CD14-positive monocyte (primary cell): ENCODE measurements around the gene PKP4. TPM values are rescaled to one million over a fixed set of nuclear protein-coding genes. Genes with fewer than 3 reads are reported as not detected.

Source experiments
- DNase-seq, 3 donors: peaks; one replicate each; pipeline ENCODE4 v3.0.0-alpha.2; 2011 to 2022
- H2AFZ ChIP-seq: 2 replicates; pipeline ENCODE4 v1.6.0; 2012; ENCODE audit warnings: mild to moderate bottlenecking, low read depth, low read length, inconsistent platforms; ENCODE audit not compliant: insufficient read depth, poor library complexity, severe bottlenecking
- H3K27ac ChIP-seq, 2 donors: 1 replicate in 1 of 2; 2 replicates in 1 of 2; pipeline ENCODE4 v1.5.1; 2012 to 2013; ENCODE audit warnings: low read length in 2 of 2, control low read depth in 1 of 2, inconsistent platforms in 1 of 2, low read depth in 1 of 2, mild to moderate bottlenecking in 1 of 2
- H3K27me3 ChIP-seq, 2 donors: one replicate each; pipeline versions ENCODE4 v1.6.0 to v1.6.1; 2011 to 2013; ENCODE audit warnings: low read length in 2 of 2; ENCODE audit not compliant: control insufficient read depth in 2 of 2, insufficient read depth in 2 of 2
- H3K36me3 ChIP-seq, 2 donors: replicated peaks in 1 of 2; 1 replicate in 1 of 2; 2 replicates in 1 of 2; pipeline versions ENCODE4 v1.5.1 to v1.6.1; 2012 to 2013; ENCODE audit warnings: low read length in 2 of 2, control low read depth in 1 of 2, inconsistent platforms in 1 of 2, mild to moderate bottlenecking in 1 of 2; ENCODE audit not compliant: insufficient read depth in 2 of 2, control insufficient read depth in 1 of 2
- H3K4me1 ChIP-seq, 2 donors: 1 replicate in 1 of 2; 2 replicates in 1 of 2; pipeline versions ENCODE4 v1.5.1 to v1.6.1; 2012 to 2013; ENCODE audit warnings: low read length in 2 of 2, control low read depth in 1 of 2, inconsistent platforms in 1 of 2, mild to moderate bottlenecking in 1 of 2, moderate library complexity in 1 of 2; ENCODE audit not compliant: insufficient read depth in 2 of 2, control insufficient read depth in 1 of 2
- H3K4me2 ChIP-seq: replicated peaks from 2 replicates; pipeline ENCODE3; 2012; ENCODE audit warnings: low read length, moderate library complexity, mild to moderate bottlenecking; ENCODE audit not compliant: poor library complexity, severe bottlenecking; ENCODE audit errors: extremely low read depth
- H3K4me3 ChIP-seq, 3 experiments: fragments of 200-600 bp in 1 of 3; sonication (generic) in 1 of 3; replicated peaks in 1 of 3; 1 replicate in 2 of 3; 2 replicates in 1 of 3; pipeline ENCODE4 v1.5.1; 2011 to 2013; ENCODE audit warnings: low read length in 3 of 3, mild to moderate bottlenecking in 3 of 3, control low read depth in 2 of 3, low read depth in 2 of 3, inconsistent platforms in 1 of 3, moderate library complexity in 1 of 3
- H3K79me2 ChIP-seq: 2 replicates; pipeline ENCODE4 v1.6.0; 2012; ENCODE audit warnings: mild to moderate bottlenecking, control low read depth, inconsistent platforms, low read length, moderate library complexity; ENCODE audit not compliant: insufficient read depth
- H3K9ac ChIP-seq: 2 replicates; pipeline ENCODE4 v1.6.0; 2017; ENCODE audit warnings: low read length, mild to moderate bottlenecking; ENCODE audit not compliant: insufficient read depth, poor library complexity, severe bottlenecking
- H3K9me3 ChIP-seq, 2 donors: replicated peaks in 1 of 2; 1 replicate in 1 of 2; 2 replicates in 1 of 2; pipeline versions ENCODE4 v1.5.1 to v1.6.1; 2012 to 2013; ENCODE audit warnings: low read length in 2 of 2, control low read depth in 1 of 2; ENCODE audit not compliant: control insufficient read depth in 1 of 2, insufficient read depth in 1 of 2
- H4K20me1 ChIP-seq: 2 replicates; pipeline ENCODE4 v1.6.0; 2012; ENCODE audit warnings: mild to moderate bottlenecking, low read length, control low read depth, moderate library complexity; ENCODE audit not compliant: insufficient read depth
- H3K27ac Mint-ChIP-seq, 7 donors: one replicate each; pipeline ENCODE4 v1.8.0; 2020; ENCODE audit warnings: mild to moderate bottlenecking in 7 of 7, mixed read lengths in 7 of 7, moderate library complexity in 6 of 7, inconsistent platforms in 2 of 7
- H3K27me3 Mint-ChIP-seq, 3 donors: one replicate each; pipeline ENCODE4 v1.8.0; 2021 to 2022; ENCODE audit warnings: low read depth in 3 of 3, mild to moderate bottlenecking in 3 of 3, mixed read lengths in 3 of 3, moderate library complexity in 3 of 3, inconsistent platforms in 1 of 3
- H3K36me3 Mint-ChIP-seq, 2 donors: one replicate each; pipeline ENCODE4 v1.8.0; 2020; ENCODE audit warnings: mixed read lengths in 2 of 2, inconsistent platforms in 1 of 2, mild to moderate bottlenecking in 1 of 2
- H3K4me1 Mint-ChIP-seq: one replicate; pipeline ENCODE4 v1.8.0; 2020; ENCODE audit warnings: mild to moderate bottlenecking, mixed read lengths
- H3K4me3 Mint-ChIP-seq, 2 donors: one replicate each; pipeline ENCODE4 v1.8.0; 2020; ENCODE audit warnings: mild to moderate bottlenecking in 2 of 2, mixed read lengths in 2 of 2, moderate library complexity in 1 of 2
- H3K9me3 Mint-ChIP-seq, 7 donors: one replicate each; pipeline ENCODE4 v1.8.0; 2020 to 2022; ENCODE audit warnings: mixed read lengths in 7 of 7, mild to moderate bottlenecking in 6 of 7, moderate library complexity in 6 of 7, inconsistent platforms in 2 of 7
- CTCF ChIP-seq: fragments of 200-600 bp; IDR thresholded peaks from one replicate; pipeline ENCODE4 v1.8.0; 2022; ENCODE audit warnings: antibody characterized with exemption, mild to moderate bottlenecking
- WGBS: methylation state at CpG from one replicate; pipeline ENCODE4 v1.1.5; 2013; ENCODE audit warnings: missing lambda C conversion rate; ENCODE audit not compliant: insufficient coverage; 5-methylcytosine and 5-hydroxymethylcytosine counted together
- intact Hi-C, 2 donors: fragments of 100-400 bp; cut with micrococcal nuclease; formaldehyde crosslinking; loops; one replicate each; pipeline versions ENCODE4 v1.15.0 to v1.15.1; 2023
- polyA plus RNA-seq, 3 donors: library from polyadenylated mRNA; depleted of rRNA in 1 of 3; unstranded in 2 of 3; stranded (reverse) in 1 of 3; fragments of 300-500 nt in 2 of 3; fragments of >200 nt in 1 of 3; fragmentation: Illumina TruSeq in 2 of 3; gene quantifications; 1 replicate in 2 of 3; 2 replicates in 1 of 3; pipeline ENCODE4 v1.2.3, GENCODE V29; 2012 to 2021

Gene PKP4
- polyA plus RNA-seq, 3 donors = 0.33 to 9.4 (median 0.73) TPM

GRCh38 chr2:158690823-158691222, 234.1 kb downstream of the PKP4 start:
- Histone ChIP-seq H3K4me3 (no peak overlapping the region), H3K4me1 (no peaks in the 10 kb centered on the region), H3K79me2 (no peaks in the 10 kb centered on the region), H3K4me2 (no peak overlapping the region), H4K20me1 (no peaks in the 10 kb centered on the region), H3K9me3 (peaks cover 0 to 3% of the 10 kb centered on the region in 2 donors), H3K27me3 (no peaks in the 10 kb centered on the region), H3K9ac (no peak overlapping the region), H2AFZ (no peak overlapping the region), H3K36me3 (no peaks in the 10 kb centered on the region), H3K27ac (no peak overlapping the region)
- Mint-ChIP-seq H3K4me3 (no peak overlapping the region), H3K27me3 (peaks cover 0 to 3% (median 0%) of the 10 kb centered on the region in 3 donors), H3K36me3 (no peaks in the 10 kb centered on the region), H3K27ac (no peak overlapping the region), H3K9me3 (peaks cover 0 to 5% (median 3%) of the 10 kb centered on the region in 7 donors), H3K4me1 (no peaks in the 10 kb centered on the region)
- WGBS = 100% methylated on average over 1 of the region's 2 CpGs
- TF ChIP-seq CTCF = no peak
- DNase-seq = no peak
- intact Hi-C loops = no loop called here

- peaks cover 0 to 9% (median 5%) of the 10 kb centered on the region in 7 donors for H3K9me3 Mint-ChIP-seq
- no peak overlapping the region for H3K27ac ChIP-seq
- no peaks in the 10 kb centered on the region for H3K36me3 Mint-ChIP-seq
- H3K4me2 ChIP-seq = no peak overlapping the region
- H3K4me1 Mint-ChIP-seq = no peaks in the 10 kb centered on the region
- no peak for DNase-seq
- no peak overlapping the region for H3K4me3 Mint-ChIP-seq
- intact Hi-C loops = no loop called here
- no peak overlapping the region for H3K9ac ChIP-seq
- H3K4me3 ChIP-seq = no peak overlapping the region
- H2AFZ ChIP-seq = no peak overlapping the region
- H3K79me2 ChIP-seq = no peaks in the 10 kb centered on the region
- no peak for TF ChIP-seq CTCF
- no peaks in the 10 kb centered on the region for H3K27me3 ChIP-seq
- no peak overlapping the region for H3K27ac Mint-ChIP-seq
- H4K20me1 ChIP-seq = no peaks in the 10 kb centered on the region
- H3K9me3 ChIP-seq = peaks cover 0 to 4% of the 10 kb centered on the region in 2 donors
- no peaks in the 10 kb centered on the region for H3K36me3 ChIP-seq
- peaks cover 0 to 2% (median 0%) of the 10 kb centered on the region in 3 donors for H3K27me3 Mint-ChIP-seq
- WGBS = 100% methylated on average over 2 of the region's 4 CpGs
- H3K4me1 ChIP-seq = no peaks in the 10 kb centered on the region
Observed at GRCh38 chr2:158691619-158692018, 234.9 kb downstream of the PKP4 start.
